Activated CD4-positive, alpha-beta T cell treated with anti-CD3 and anti-CD28 coated beads, Interleukin-2, amount 10 ng/mL, durations not matched to agents 7 days and 5 days (primary cell): ENCODE measurements around the gene C19orf81. TPM values are rescaled to one million over a fixed set of nuclear protein-coding genes. Genes with fewer than 3 reads are reported as not detected.
"Not testable (repeated sequence)": the region's sequence is repeated elsewhere in the genome, so short reads cannot be mapped to it uniquely, and the experiment has no call there.

Experiments used
- CTCF ChIA-PET: fragments of 350-600 bp; sonication (Branson Sonifier 250); formaldehyde crosslinking; loops from one replicate; lab custom pipeline; 2021; ENCODE audit warnings: antibody characterized with exemption; lab: Charles Lee
- POLR2A ChIA-PET: fragments of 350-600 bp; sonication (Branson Sonifier 250); formaldehyde crosslinking; loops from one replicate; lab custom pipeline; 2021; ENCODE audit warnings: antibody characterized with exemption; lab: Charles Lee
- DNase-seq: peaks from one replicate; pipeline ENCODE4 v3.0.0-alpha.2; 2020
- H3K27ac Mint-ChIP-seq: one replicate; pipeline ENCODE4 v1.8.0; 2021; ENCODE audit warnings: mild to moderate bottlenecking, moderate library complexity, mixed read lengths
- H3K27me3 Mint-ChIP-seq: one replicate; pipeline ENCODE4 v1.8.0; 2021; ENCODE audit warnings: mixed read lengths
- H3K36me3 Mint-ChIP-seq: one replicate; pipeline ENCODE4 v1.8.0; 2021; ENCODE audit warnings: low read depth, mixed read lengths
- H3K4me1 Mint-ChIP-seq: one replicate; pipeline ENCODE4 v1.8.0; 2021; ENCODE audit warnings: mixed read lengths
- H3K4me3 Mint-ChIP-seq: one replicate; pipeline ENCODE4 v1.8.0; 2021; ENCODE audit warnings: mild to moderate bottlenecking, moderate library complexity, mixed read lengths
- H3K9me3 Mint-ChIP-seq: one replicate; pipeline ENCODE4 v1.8.0; 2021; ENCODE audit warnings: mixed read lengths
- total RNA-seq, 2 experiments: library from RNA; stranded (reverse); gene quantifications; one replicate each; pipeline ENCODE4 v1.2.3, GENCODE V29; 2021

Gene C19orf81
- total RNA-seq: not detected

DNA sequence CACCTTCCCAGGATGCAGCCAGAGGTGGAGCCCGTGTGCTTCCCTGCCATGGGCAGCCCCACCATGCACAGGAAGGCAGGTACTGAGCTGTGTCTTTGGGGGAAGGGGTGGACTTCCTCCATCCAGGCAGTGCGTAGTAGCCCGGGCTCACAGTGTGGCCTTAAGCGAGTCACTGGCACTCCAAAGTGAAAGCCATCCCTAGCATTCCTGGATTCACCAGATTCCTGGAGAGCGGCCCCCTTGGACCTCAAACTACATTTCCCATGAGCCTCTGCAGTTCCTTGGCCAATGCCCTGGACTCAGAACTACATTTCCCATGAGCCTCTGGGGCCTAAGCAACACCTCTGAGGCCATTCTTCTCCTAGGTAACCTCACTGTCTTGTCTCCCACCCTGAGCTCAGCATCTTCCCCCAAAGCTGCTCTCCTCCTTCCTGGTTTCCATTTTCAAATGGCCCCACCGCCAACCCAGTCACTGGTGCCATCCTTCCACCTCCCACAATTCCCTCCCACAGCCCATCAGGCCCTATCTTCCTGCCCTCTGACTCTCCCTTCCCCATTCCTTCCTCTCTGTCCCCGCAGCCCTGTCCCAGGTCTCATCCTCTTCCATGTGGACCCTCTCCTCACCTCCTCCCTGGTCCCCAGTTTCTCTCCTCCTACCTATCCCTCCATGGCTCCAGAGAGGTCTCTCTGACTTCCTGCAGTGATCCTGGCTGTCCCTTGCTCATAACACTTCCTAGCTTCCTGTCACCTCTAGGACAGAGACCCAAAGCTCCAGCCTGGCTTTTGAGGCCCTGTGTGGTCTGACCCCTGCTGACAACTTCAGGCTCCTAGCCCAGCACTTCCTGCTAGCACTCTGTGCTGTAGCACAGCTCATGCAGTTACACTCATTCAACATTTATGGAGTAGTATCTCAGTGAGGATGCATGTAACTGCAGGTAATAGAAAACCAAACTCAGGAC lies at the start of gene C19orf81:
TSS of gene C19orf81 (plus strand) at position 13 of the 959 bp plus-strand sequence. CDS start at position 13, 0 bp downstream.
- Mint-ChIP-seq H3K9me3 (no peaks in the 10 kb centered on the region), H3K4me1 (no peaks in the 10 kb centered on the region), H3K27me3 (peaks cover 13% of the 10 kb centered on the region), H3K27ac (no peak within 1 kb of the TSS), H3K36me3 (no peaks in the 10 kb centered on the region), H3K4me3 (no peak within 1 kb of the TSS)
- DNase-seq: no peak
- CTCF ChIA-PET: no interaction called here
- POLR2A ChIA-PET: no interaction called here

DNA sequence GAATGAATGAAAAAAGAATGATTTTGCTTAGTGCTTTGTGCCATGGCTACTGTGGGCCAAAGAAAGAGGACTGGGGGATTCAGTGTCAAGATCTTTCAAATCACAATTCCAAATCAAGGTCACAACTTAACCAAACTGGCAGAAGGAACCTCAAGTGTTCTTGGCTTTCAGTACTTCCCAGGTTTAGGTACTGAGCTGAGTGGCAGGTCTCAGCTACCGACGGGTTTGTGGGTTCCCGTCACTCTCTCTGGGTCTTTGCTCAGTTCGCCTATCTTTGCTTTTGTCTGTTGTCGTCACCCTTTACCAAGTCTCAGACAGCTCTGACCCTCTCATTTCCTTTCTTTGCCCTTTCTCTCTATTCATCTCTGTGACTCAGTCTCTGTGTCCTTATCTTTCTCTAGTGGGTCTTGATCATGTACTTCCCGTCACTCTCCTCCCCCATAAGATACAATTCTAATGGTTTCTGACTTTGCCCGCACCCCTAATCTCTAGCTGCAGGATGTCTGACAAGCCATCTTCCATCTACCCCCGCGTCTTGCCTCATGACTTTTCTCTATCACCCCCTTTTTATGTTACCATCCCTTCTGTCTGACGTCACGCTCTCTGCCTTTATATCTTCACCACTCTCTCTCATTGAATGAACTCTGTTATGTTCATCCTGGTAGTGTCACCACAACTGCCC lies 47.7 kb upstream of the C19orf81 start:
- POLR2A ChIA-PET: no interaction called here
- CTCF ChIA-PET: no interaction called here
- H3K4me1 Mint-ChIP-seq: no peaks in the 10 kb centered on the region
- peaks cover 3% of the 10 kb centered on the region for H3K9me3 Mint-ChIP-seq
- H3K27me3 Mint-ChIP-seq: peaks cover 21% of the 10 kb centered on the region
- no peak for DNase-seq
- H3K27ac Mint-ChIP-seq: no peak overlapping the region
- H3K36me3 Mint-ChIP-seq: no peaks in the 10 kb centered on the region
- no peak overlapping the region for H3K4me3 Mint-ChIP-seq

DNA sequence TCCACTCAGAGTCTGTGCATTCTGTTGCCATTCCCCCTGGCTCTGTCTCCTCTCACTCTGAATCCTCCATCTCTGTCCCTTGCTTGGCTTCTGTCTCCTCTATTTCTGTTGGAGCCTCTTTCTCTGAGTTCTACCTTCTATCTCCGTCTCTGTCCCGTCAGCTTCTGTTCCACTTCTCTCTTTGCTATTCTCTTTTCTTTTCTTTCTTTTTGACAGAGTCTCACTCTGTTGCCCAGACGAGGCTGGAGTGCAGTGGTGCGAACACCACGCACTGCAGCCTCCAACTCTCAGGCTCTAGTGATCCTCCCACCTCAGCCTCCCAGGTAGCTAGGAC lies 47.2 kb upstream of the C19orf81 start:
- ChIA-PET CTCF (no interaction called here), POLR2A (no interaction called here)
- no peak for DNase-seq
- Mint-ChIP-seq H3K4me1 (no peaks in the 10 kb centered on the region), H3K27ac (no peak overlapping the region), H3K27me3 (peaks cover 22% of the 10 kb centered on the region), H3K36me3 (no peaks in the 10 kb centered on the region), H3K4me3 (no peak overlapping the region), H3K9me3 (peaks cover 4% of the 10 kb centered on the region)

GRCh38 chr19:50602496-50602895 lies 46.7 kb upstream of the C19orf81 start:
- Mint-ChIP-seq H3K27ac (no peak overlapping the region), H3K27me3 (peaks cover 26% of the 10 kb centered on the region), H3K9me3 (peaks cover 8% of the 10 kb centered on the region), H3K36me3 (no peaks in the 10 kb centered on the region), H3K4me1 (peaks cover 4% of the 10 kb centered on the region), H3K4me3 (no peak overlapping the region)
- ChIA-PET CTCF (no interaction called here), POLR2A (no interaction called here)
- DNase-seq: no peak

- Mint-ChIP-seq H3K27me3 (peaks cover 28% of the 10 kb centered on the region), H3K9me3 (peaks cover 9% of the 10 kb centered on the region), H3K4me3 (no peak overlapping the region), H3K27ac (no peak overlapping the region), H3K36me3 (no peaks in the 10 kb centered on the region), H3K4me1 (peaks cover 9% of the 10 kb centered on the region)
- DNase-seq: no peak
- CTCF ChIA-PET: no interaction called here
- POLR2A ChIA-PET: no interaction called here
Observed at GRCh38 chr19:50602935-50603334, 46.3 kb upstream of the C19orf81 start.

DNA sequence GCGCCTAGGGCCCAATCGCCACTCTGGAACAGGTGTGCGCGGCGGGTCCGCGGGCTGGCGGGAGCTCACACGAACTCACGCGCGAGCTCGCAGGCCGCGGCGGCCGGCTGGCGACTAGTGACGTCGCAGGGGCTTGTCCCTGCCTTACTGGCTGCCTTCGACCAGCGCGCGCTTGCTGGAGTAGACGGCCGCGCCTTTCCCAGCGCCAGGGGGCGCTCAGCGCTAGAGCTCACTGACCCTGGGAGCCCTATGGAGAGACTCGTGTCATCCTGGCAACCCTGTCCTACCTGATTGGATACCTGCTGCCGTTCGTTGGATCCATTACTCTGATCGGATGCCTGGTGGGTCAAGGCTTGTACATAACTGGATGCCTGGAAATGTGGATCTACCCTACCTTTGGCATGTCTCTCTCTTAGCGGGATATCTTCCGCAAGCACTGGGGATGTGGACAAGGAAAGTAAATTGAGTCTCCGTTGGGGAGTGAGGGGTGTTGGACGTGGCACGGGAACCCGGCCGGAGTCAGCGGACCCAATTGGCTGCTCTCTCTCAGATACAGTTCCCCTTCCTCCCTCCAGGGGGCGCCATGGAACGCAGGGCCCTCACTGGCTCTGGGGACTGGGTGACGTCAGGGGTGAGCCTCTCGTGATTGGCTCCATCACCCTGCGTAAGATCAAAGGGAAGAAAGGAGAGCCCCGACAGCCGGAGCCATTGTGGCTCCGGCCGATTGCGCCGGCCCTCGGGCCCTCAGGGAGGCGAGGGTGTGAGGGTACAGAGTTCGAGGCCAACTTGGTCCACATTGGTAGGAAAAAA lies 44.8 kb upstream of the C19orf81 start:
- DNase-seq, H3K36me3 Mint-ChIP-seq: not testable (repeated sequence)
- H3K27me3 Mint-ChIP-seq: peaks cover 31% of the 10 kb centered on the region

DNA sequence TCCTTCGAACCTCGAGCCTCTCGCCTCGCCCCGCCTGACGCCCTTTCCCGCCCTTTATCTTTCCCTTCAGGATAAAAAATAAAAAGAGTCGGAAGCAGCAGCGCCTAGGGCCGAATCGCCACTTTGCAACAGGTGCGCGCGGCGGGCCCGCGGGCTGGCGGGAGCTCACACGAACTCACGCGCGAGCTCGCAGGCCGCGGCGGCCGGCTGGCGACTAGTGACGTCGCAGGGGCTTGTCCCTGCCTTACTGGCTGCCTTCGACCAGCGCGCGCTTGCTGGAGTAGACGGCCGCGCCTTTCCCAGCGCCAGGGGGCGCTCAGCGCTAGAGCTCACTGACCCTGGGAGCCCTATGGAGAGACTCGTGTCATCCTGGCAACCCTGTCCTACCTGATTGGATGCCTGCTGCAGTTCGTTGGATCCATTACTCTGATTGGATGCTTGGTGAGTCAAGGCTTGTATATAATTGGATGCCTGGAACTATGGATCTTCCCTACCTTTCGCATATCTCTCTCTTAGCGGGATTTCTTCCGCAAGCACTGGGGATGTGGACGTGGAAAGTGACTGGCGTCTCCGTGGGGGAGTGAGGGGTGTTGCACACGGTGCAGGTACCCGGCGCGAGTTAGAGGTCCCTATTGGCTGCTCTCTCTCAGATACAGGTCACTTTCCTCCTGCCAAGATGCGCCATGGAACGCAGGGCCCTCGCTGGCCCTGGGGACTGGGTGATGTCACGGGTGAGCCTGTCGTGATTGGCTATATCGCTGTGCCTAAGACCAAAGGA lies 43.0 kb upstream of the C19orf81 start:
- H3K4me3 Mint-ChIP-seq, CTCF ChIA-PET, DNase-seq, POLR2A ChIA-PET, H3K27ac Mint-ChIP-seq, H3K36me3 Mint-ChIP-seq: not testable (repeated sequence)
- peaks cover 16% of the 10 kb centered on the region for H3K4me1 Mint-ChIP-seq
- peaks cover 15% of the 10 kb centered on the region for H3K9me3 Mint-ChIP-seq
- peaks cover 29% of the 10 kb centered on the region for H3K27me3 Mint-ChIP-seq

More for the DNA sequence above, 44.8 kb upstream of the C19orf81 start:
- H3K4me3 Mint-ChIP-seq, H3K27ac Mint-ChIP-seq, CTCF ChIA-PET, POLR2A ChIA-PET: not testable (repeated sequence)
- H3K4me1 Mint-ChIP-seq: peaks cover 16% of the 10 kb centered on the region
- H3K9me3 Mint-ChIP-seq: peaks cover 15% of the 10 kb centered on the region

- Mint-ChIP-seq H3K4me3 (no peak overlapping the region), H3K4me1 (peaks cover 16% of the 10 kb centered on the region), H3K36me3 (no peaks in the 10 kb centered on the region), H3K27ac (no peak overlapping the region), H3K27me3 (peaks cover 20% of the 10 kb centered on the region), H3K9me3 (peaks cover 15% of the 10 kb centered on the region)
- POLR2A ChIA-PET: no interaction called here
- CTCF ChIA-PET: no interaction called here
- DNase-seq: no peak
Observed at GRCh38 chr19:50607388-50607787, 41.9 kb upstream of the C19orf81 start.

GRCh38 chr19:50607874-50608785 lies 41.1 kb upstream of the C19orf81 start:
- CTCF ChIA-PET: no interaction called here
- peaks cover 16% of the 10 kb centered on the region for H3K4me1 Mint-ChIP-seq
- H3K36me3 Mint-ChIP-seq: no peaks in the 10 kb centered on the region
- no peak overlapping the region for H3K4me3 Mint-ChIP-seq
- DNase-seq: peak; percentile 81
- POLR2A ChIA-PET: interaction anchor here (0.6 to 0.7 kb wide), 3 partner anchors 97 to 240 kb away, joined by 3 to 10 read pairs (median 3); partner anchors contain the start of gene JOSD2
- H3K9me3 Mint-ChIP-seq: peaks cover 15% of the 10 kb centered on the region
- peaks cover 15% of the 10 kb centered on the region for H3K27me3 Mint-ChIP-seq
- H3K27ac Mint-ChIP-seq: peak overlapping the region; percentile 13

- POLR2A ChIA-PET, DNase-seq, H3K4me1 Mint-ChIP-seq, H3K9me3 Mint-ChIP-seq, H3K4me3 Mint-ChIP-seq, H3K27me3 Mint-ChIP-seq, CTCF ChIA-PET, H3K27ac Mint-ChIP-seq, H3K36me3 Mint-ChIP-seq: not testable (repeated sequence)
Observed at GRCh38 chr19:50612504-50613404, 36.5 kb upstream of the C19orf81 start.

DNA sequence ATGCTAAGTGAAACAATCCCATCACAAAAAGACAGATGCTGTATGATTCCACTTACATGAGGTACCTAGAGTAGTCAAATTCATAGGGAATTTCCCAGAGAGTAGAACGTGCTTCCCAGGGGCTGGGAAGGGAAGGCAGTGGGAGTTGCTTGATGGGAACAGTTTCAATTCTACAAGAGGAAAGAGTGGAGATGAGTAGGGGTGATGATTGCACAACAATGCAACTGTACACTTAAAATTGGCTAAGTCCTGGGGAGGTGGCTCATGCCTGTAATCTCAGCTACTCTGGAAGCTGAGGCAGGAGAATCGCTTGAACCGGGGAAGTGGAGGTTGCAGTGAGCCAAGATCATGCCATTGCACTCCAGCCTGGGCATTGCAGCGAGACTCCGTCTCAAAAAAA lies 30.9 kb upstream of the C19orf81 start:
- H3K27ac Mint-ChIP-seq, H3K27me3 Mint-ChIP-seq, H3K4me3 Mint-ChIP-seq, POLR2A ChIA-PET, H3K4me1 Mint-ChIP-seq, H3K9me3 Mint-ChIP-seq, DNase-seq, CTCF ChIA-PET, H3K36me3 Mint-ChIP-seq: not testable (repeated sequence)
